Measurements from ENCODE around the gene RTL3. TPM values are rescaled to one million over a fixed set of nuclear protein-coding genes. Genes with fewer than 3 reads are reported as not detected.

Gene RTL3
- total and polyA plus RNA-seq, 2 donors from 2014 or later = not detected

DNA sequence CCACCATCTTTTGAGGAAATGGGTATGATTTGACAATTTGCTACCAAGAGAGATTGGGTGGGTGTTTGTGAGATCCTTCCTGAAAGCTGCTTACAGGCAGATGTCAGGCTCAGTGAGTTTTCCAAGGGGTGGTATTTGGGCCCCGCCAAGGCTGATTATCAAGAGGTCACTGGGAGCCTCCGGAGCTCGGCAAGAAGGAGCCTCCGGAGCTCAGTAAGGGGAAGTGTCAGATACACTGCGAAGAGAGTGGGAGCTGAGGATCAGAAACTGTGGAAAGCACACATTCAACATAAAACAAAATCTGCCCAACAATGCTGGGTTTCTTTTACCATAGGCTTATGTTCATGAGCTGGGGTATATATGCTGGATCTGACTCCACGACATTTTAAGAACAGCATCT lies 714 bp downstream of the RTL3 start:
- no peaks in the 10 kb centered on the region for H3K4me1 ChIP-seq (ENCODE audit: control insufficient read depth in 2 of 3, insufficient read depth in 2 of 3, low read depth in 1 of 3, low read length in 3 of 3)
- H3K27ac ChIP-seq (ENCODE audit: low read depth in 2 of 2, low read length in 2 of 2) = no peak overlapping the region
- intact Hi-C loops (cut with DNase I) = no loop called here
- no peaks in the 10 kb centered on the region for H3K36me3 ChIP-seq (ENCODE audit: control insufficient read depth in 2 of 3, insufficient read depth in 3 of 3, low read length in 3 of 3)
- H3K9ac ChIP-seq (ENCODE audit: low read length in 3 of 3) = no peak overlapping the region
- no peak overlapping the region for H3K4me3 ChIP-seq (ENCODE audit: low read length in 3 of 3)
- no peaks in the 10 kb centered on the region for H3K27me3 ChIP-seq (ENCODE audit: control insufficient read depth, insufficient read depth, low read length)
- TF ChIP-seq, protein P1, sequence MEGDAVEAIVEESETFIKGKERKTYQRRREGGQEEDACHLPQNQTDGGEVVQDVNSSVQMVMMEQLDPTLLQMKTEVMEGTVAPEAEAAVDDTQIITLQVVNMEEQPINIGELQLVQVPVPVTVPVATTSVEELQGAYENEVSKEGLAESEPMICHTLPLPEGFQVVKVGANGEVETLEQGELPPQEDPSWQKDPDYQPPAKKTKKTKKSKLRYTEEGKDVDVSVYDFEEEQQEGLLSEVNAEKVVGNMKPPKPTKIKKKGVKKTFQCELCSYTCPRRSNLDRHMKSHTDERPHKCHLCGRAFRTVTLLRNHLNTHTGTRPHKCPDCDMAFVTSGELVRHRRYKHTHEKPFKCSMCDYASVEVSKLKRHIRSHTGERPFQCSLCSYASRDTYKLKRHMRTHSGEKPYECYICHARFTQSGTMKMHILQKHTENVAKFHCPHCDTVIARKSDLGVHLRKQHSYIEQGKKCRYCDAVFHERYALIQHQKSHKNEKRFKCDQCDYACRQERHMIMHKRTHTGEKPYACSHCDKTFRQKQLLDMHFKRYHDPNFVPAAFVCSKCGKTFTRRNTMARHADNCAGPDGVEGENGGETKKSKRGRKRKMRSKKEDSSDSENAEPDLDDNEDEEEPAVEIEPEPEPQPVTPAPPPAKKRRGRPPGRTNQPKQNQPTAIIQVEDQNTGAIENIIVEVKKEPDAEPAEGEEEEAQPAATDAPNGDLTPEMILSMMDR (IDR thresholded peaks at IDR 0.05; ENCODE audit: borderline replicate concordance, extremely low read depth, insufficient read depth) = no peak
- H3K9me3 ChIP-seq (ENCODE audit: control insufficient read depth in 2 of 3, insufficient read depth in 1 of 3, low read length in 3 of 3) = no peaks in the 10 kb centered on the region
- no peak for FAIRE-seq
- no peak for DNase-seq

DNA sequence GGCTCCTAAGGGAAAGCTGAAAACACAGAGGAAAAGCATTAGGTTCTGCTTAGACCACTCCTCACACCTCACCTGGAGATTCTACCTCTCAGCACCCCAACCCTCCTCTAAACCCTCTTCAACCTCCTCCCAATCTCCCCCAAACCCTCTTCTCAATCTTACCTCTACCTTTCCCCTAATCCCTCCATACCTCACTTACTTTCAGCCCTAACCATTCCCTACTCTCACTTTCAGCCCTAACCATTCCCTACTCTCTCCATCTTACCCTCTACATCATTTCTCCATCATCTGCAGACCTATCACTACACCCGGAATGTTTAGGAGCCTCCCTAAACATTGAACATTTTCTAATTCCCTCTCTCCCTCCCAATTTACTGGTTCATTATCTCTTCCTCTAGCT lies 3.5 kb downstream of the RTL3 start:
- no peaks in the 10 kb centered on the region for H3K27me3 ChIP-seq (ENCODE audit: control insufficient read depth, insufficient read depth, low read length)
- no peak overlapping the region for H3K4me3 ChIP-seq (ENCODE audit: low read length in 3 of 3)
- FAIRE-seq (no peak), DNase-seq (no peak)
- no peaks in the 10 kb centered on the region for H3K36me3 ChIP-seq (ENCODE audit: control insufficient read depth in 2 of 3, insufficient read depth in 3 of 3, low read length in 3 of 3)
- no peak overlapping the region for H3K27ac ChIP-seq (ENCODE audit: low read depth in 2 of 2, low read length in 2 of 2)
- TF ChIP-seq, protein P1 (IDR thresholded peaks at IDR 0.05; ENCODE audit: borderline replicate concordance, extremely low read depth, insufficient read depth) = no peak
- intact Hi-C loops (cut with DNase I) = no loop called here
- H3K9me3 ChIP-seq (ENCODE audit: control insufficient read depth in 2 of 3, insufficient read depth in 1 of 3, low read length in 3 of 3) = no peaks in the 10 kb centered on the region
- no peaks in the 10 kb centered on the region for H3K4me1 ChIP-seq (ENCODE audit: control insufficient read depth in 2 of 3, insufficient read depth in 2 of 3, low read depth in 1 of 3, low read length in 3 of 3)
- no peak overlapping the region for H3K9ac ChIP-seq (ENCODE audit: low read length in 3 of 3)

DNA sequence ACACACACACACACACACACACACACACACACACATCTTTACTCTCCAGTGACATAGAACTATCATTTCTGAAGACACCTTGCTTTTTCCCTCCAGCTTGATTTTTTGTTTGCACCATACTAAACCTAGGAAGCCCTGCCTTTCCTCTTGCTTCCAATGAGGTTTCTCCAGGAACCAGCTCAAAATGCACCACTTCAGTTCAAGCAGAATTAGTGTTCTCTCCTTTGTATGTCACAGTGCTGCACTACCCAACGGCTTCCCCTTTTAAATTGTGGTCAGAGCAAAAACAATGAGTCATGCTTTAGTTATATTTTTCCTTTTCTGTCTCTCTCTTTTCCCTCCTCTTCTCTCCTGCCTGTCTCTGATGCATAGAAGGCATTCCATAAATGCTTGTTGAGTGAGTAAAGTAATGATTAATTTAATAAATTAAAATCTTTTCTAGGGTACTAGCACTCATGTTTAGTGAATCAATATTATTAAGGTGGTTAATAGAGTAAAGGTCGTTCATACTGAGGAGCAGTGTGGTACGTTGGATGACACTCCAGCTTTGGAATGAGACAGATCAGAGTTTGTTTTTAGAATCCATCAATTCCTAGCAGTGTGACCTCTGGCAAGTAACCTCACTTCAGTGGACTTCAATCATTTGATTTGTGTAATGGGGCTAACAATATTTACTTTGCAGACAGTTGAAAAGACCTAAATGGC lies 5.9 kb downstream of the RTL3 start:
- FAIRE-seq = no peak
- no peak overlapping the region for H3K4me3 ChIP-seq (ENCODE audit: low read length in 3 of 3)
- H3K4me1 ChIP-seq (ENCODE audit: control insufficient read depth in 2 of 3, insufficient read depth in 2 of 3, low read depth in 1 of 3, low read length in 3 of 3) = no peaks in the 10 kb centered on the region
- H3K36me3 ChIP-seq (ENCODE audit: control insufficient read depth in 2 of 3, insufficient read depth in 3 of 3, low read length in 3 of 3) = no peaks in the 10 kb centered on the region
- DNase-seq = no peak
- H3K27me3 ChIP-seq (ENCODE audit: control insufficient read depth, insufficient read depth, low read length) = no peaks in the 10 kb centered on the region
- intact Hi-C loops (cut with DNase I) = no loop called here
- no peak overlapping the region for H3K9ac ChIP-seq (ENCODE audit: low read length in 3 of 3)
- no peaks in the 10 kb centered on the region for H3K9me3 ChIP-seq (ENCODE audit: control insufficient read depth in 2 of 3, insufficient read depth in 1 of 3, low read length in 3 of 3)
- TF ChIP-seq, protein P1 (IDR thresholded peaks at IDR 0.05; ENCODE audit: borderline replicate concordance, extremely low read depth, insufficient read depth) = no peak
- no peak overlapping the region for H3K27ac ChIP-seq (ENCODE audit: low read depth in 2 of 2, low read length in 2 of 2)
